HCT116 (cell line): ENCODE measurements around the gene RADIL. TPM values are rescaled to one million over a fixed set of nuclear protein-coding genes. Genes with fewer than 3 reads are reported as not detected.

Experiments used
- ATAC-seq: fragments of 200-7000 bp; cut with Tn5 transposase; 2 replicates; pipeline ENCODE4 v1.9.1; 2020; ENCODE audit warnings: mild to moderate bottlenecking, moderate library complexity
- BruUV-seq: library from RNA; stranded (reverse); fragments of 400-500 nt; replicated peaks from 2 replicates; lab custom pipeline; 2021; lab: Mats Ljungman, UMichigan
- CTCF ChIA-PET: fragments of 300-600 bp; sonication (Branson Sonifier 250); formaldehyde crosslinking; loops from one replicate; lab custom pipeline; 2021; ENCODE audit warnings: antibody characterized with exemption; lab: Charles Lee
- POLR2A ChIA-PET: fragments of 300-600, 350-600 bp; sonication (Branson Sonifier 250); formaldehyde crosslinking; loops from one replicate; lab custom pipeline; 2021; ENCODE audit warnings: antibody characterized with exemption; lab: Charles Lee
- RAD21 ChIA-PET, 2 experiments: fragments of 300-600 bp; sonication (Branson Sonifier 250); formaldehyde crosslinking; loops; one replicate each; lab custom pipeline; 2023; ENCODE audit warnings: low total read pairs in 2 of 2; ENCODE audit not compliant: uncharacterized antibody in 2 of 2, unreplicated experiment in 2 of 2, low non-redundant PET in 1 of 2; lab: Charles Lee
- DNase-seq: peaks from one replicate; pipeline ENCODE4 v3.0.0-alpha.2; 2010; ENCODE audit warnings: low read depth, low spot score
- H2AFZ ChIP-seq: fragments of 200-600 bp; shearing (Covaris generic), sonication (generic); 2 replicates; pipeline ENCODE4 v1.6.1; 2017; ENCODE audit warnings: low read depth, mixed run types, mixed read lengths, antibody characterized with exemption, low read length; ENCODE audit not compliant: poor library complexity, severe bottlenecking
- H3K27ac ChIP-seq: 2 replicates; pipeline ENCODE4 v1.5.1; 2012; ENCODE audit warnings: low read depth, low read length
- H3K27me3 ChIP-seq: fragments of 200-600 bp; sonication (generic); 2 replicates; pipeline ENCODE4 v1.6.1; 2016; ENCODE audit warnings: mixed run types, low read length, mixed read lengths; ENCODE audit not compliant: insufficient read depth
- H3K36me3 ChIP-seq, 2 experiments: fragments of 200-500 bp in 1 of 2; fragments of 200-600 bp in 1 of 2; sonication (Bioruptor generic) in 1 of 2; sonication (generic) in 1 of 2; 2 replicates each; pipeline versions ENCODE4 v1.5.1 to v1.6.1; 2014 to 2016; ENCODE audit warnings: low read length in 2 of 2, inconsistent platforms in 1 of 2, mixed read lengths in 1 of 2, mixed run types in 1 of 2; ENCODE audit not compliant: insufficient read depth in 2 of 2, control insufficient read depth in 1 of 2
- H3K4me1 ChIP-seq, 2 experiments: fragments of 200-600 bp in 1 of 2; sonication (generic) in 1 of 2; 2 replicates each; pipeline versions ENCODE4 v1.5.1 to v1.6.1; 2012 to 2017; ENCODE audit warnings: low read length in 2 of 2, inconsistent platforms in 1 of 2, mild to moderate bottlenecking in 1 of 2, mixed read lengths in 1 of 2, mixed run types in 1 of 2, moderate library complexity in 1 of 2; ENCODE audit not compliant: insufficient read depth in 2 of 2, control insufficient read depth in 1 of 2
- H3K4me2 ChIP-seq: fragments of 200-600 bp; sonication (generic); 2 replicates; pipeline ENCODE4 v1.6.1; 2017; ENCODE audit warnings: mixed run types, low read length, mixed read lengths
- H3K4me3 ChIP-seq, 2 experiments: fragments of 200-600 bp in 1 of 2; sonication (generic) in 1 of 2; replicated peaks in 1 of 2; 2 replicates each; pipeline ENCODE4 v1.5.1; 2011 to 2016; ENCODE audit warnings: low read length in 2 of 2, control low read depth in 1 of 2, low read depth in 1 of 2, mild to moderate bottlenecking in 1 of 2, mixed read lengths in 1 of 2, mixed run types in 1 of 2
- H3K79me2 ChIP-seq: fragments of 200-600 bp; sonication (generic); 2 replicates; pipeline ENCODE4 v1.6.1; 2017; ENCODE audit warnings: mild to moderate bottlenecking, mixed run types, low read length, moderate library complexity, mixed read lengths; ENCODE audit not compliant: insufficient read depth
- H3K9ac ChIP-seq: fragments of 200-600 bp; sonication (generic); 2 replicates; pipeline ENCODE4 v1.6.1; 2016; ENCODE audit warnings: low read length, mixed read lengths
- H3K9me2 ChIP-seq: fragments of 200-600 bp; sonication (generic), shearing (Covaris generic); 2 replicates; pipeline ENCODE4 v1.6.1; 2017; ENCODE audit warnings: mixed run types, mild to moderate bottlenecking, moderate library complexity; ENCODE audit not compliant: insufficient read depth
- H3K9me3 ChIP-seq, 2 experiments: fragments of 200-500 bp in 1 of 2; fragments of 200-600 bp in 1 of 2; sonication (Bioruptor generic) in 1 of 2; sonication (generic) in 1 of 2; 2 replicates each; pipeline ENCODE4 v1.6.1; 2014 to 2017; ENCODE audit warnings: low read length in 2 of 2, mixed read lengths in 2 of 2, inconsistent platforms in 1 of 2, low read depth in 1 of 2, mild to moderate bottlenecking in 1 of 2, mixed run types in 1 of 2, moderate library complexity in 1 of 2; ENCODE audit not compliant: control insufficient read depth in 1 of 2, insufficient read depth in 1 of 2
- H4K20me1 ChIP-seq: fragments of 200-600 bp; sonication (generic), shearing (Covaris generic); 2 replicates; pipeline ENCODE4 v1.6.1; 2017; ENCODE audit warnings: mixed run types, mild to moderate bottlenecking, moderate library complexity; ENCODE audit not compliant: insufficient read depth
- CEBPB ChIP-seq: IDR thresholded peaks from 2 replicates; pipeline ENCODE4 v1.6.1; 2012; ENCODE audit warnings: low read depth
- CTCF ChIP-seq, 3 experiments: fragments of 200-600 bp in 1 of 3; sonication (generic) in 1 of 3; IDR thresholded peaks in 2 of 3; conservative IDR thresholded peaks in 1 of 3; 2 replicates each; pipeline ENCODE4 v1.5.1; 2012 to 2017; ENCODE audit warnings: low read depth in 2 of 3, low read length in 2 of 3, antibody characterized with exemption in 1 of 3, borderline replicate concordance in 1 of 3, control low read depth in 1 of 3, mild to moderate bottlenecking in 1 of 3, mixed read lengths in 1 of 3, mixed run types in 1 of 3, moderate library complexity in 1 of 3; ENCODE audit not compliant: insufficient read depth in 1 of 3
- EGR1 ChIP-seq: IDR thresholded peaks from 2 replicates; pipeline ENCODE4 v1.6.1; 2012; ENCODE audit warnings: low read depth
- ELF1 ChIP-seq: IDR thresholded peaks from 2 replicates; pipeline ENCODE4 v1.6.1; 2012; ENCODE audit warnings: low read depth, borderline replicate concordance
- EZH2 ChIP-seq: fragments of 200-600 bp; sonication (generic); IDR thresholded peaks from 2 replicates; pipeline ENCODE4 v1.6.1; 2017; ENCODE audit warnings: antibody characterized with exemption, mixed run types
- POLR2A ChIP-seq: IDR thresholded peaks from 2 replicates; pipeline ENCODE4 v1.7.0; 2011; ENCODE audit warnings: borderline replicate concordance; ENCODE audit not compliant: insufficient read depth, insufficient read length; ENCODE audit errors: extremely low read depth
- RAD21 ChIP-seq: IDR thresholded peaks from 2 replicates; pipeline ENCODE4 v1.6.1; 2012; ENCODE audit warnings: low read depth, mild to moderate bottlenecking
- REST ChIP-seq: IDR thresholded peaks from 2 replicates; pipeline ENCODE4 v1.6.1; 2012; ENCODE audit warnings: low read depth
- SIN3A ChIP-seq: IDR thresholded peaks from 2 replicates; pipeline ENCODE4 v1.6.1; 2012; ENCODE audit warnings: low read depth
- SRF ChIP-seq: IDR thresholded peaks from 2 replicates; pipeline ENCODE4 v1.6.1; 2012; ENCODE audit warnings: low read depth
- TCF7L2 ChIP-seq: IDR thresholded peaks from 2 replicates; pipeline ENCODE4 v1.7.0; 2011; ENCODE audit warnings: borderline replicate concordance, inconsistent platforms; ENCODE audit not compliant: insufficient read depth, insufficient read length; ENCODE audit errors: extremely low read depth
- ZBTB33 ChIP-seq: IDR thresholded peaks from 2 replicates; pipeline ENCODE4 v1.6.1; 2011; ENCODE audit warnings: mild to moderate bottlenecking, low read length, moderate library complexity; ENCODE audit not compliant: insufficient replicate concordance; ENCODE audit errors: extremely low read depth
- ZFX ChIP-seq: fragments of 450-650 bp; IDR thresholded peaks from 2 replicates; pipeline ENCODE4 v1.6.1; 2017
- ZNF274 ChIP-seq: fragments of 200-500 bp; sonication (Bioruptor generic); IDR thresholded peaks from 2 replicates; pipeline ENCODE4 v1.6.1; 2014; ENCODE audit warnings: mild to moderate bottlenecking, low read depth, low read length, inconsistent platforms
- intact Hi-C: fragments of 100-400 bp; cut with micrococcal nuclease; formaldehyde crosslinking; loops from 2 replicates; pipeline ENCODE4 v1.10.0; 2022
- total RNA-seq: library from RNA; stranded (reverse); gene quantifications from one replicate; pipeline ENCODE4 v1.2.1, GENCODE V29; 2021; ENCODE audit not compliant: unreplicated experiment

The RADIL gene
- total RNA-seq, 1 experiment from 2014 or later: 5.3 TPM

- Histone ChIP-seq H3K9ac (no peak overlapping the region), H3K27ac (no peak overlapping the region), H3K4me2 (no peak overlapping the region), H3K27me3 (no peaks in the 10 kb centered on the region), H3K9me3 (no peaks in the 10 kb centered on the region), H3K36me3 (peaks cover 4 to 5% of the 10 kb centered on the region in 2 experiments; a peak in 2 of 4 replicates), H2AFZ (no peak overlapping the region), H3K79me2 (peaks cover 73% of the 10 kb centered on the region), H3K4me1 (peaks cover 10 to 23% of the 10 kb centered on the region in 2 experiments), H3K9me2 (no peaks in the 10 kb centered on the region), H3K4me3 (no peak overlapping the region), H4K20me1 (peaks cover 2% of the 10 kb centered on the region; the same call in 1 of the 2 replicates)
- TF ChIP-seq ZNF274: no peak
- no TSS peak for BruUV-seq
- RAD21 ChIA-PET: no interaction called here
- DNase-seq (no peak), ATAC-seq (no peak)
- POLR2A ChIA-PET: no interaction called here
- intact Hi-C loops: loop anchor here (5.0 kb wide), 1 partner anchor 117 kb away; no protein-coding TSS in a partner anchor
- CTCF ChIA-PET: no interaction called here
Measured at GRCh38 chr7:4749798-4750197, 133.7 kb downstream of the RADIL start.

DNA sequence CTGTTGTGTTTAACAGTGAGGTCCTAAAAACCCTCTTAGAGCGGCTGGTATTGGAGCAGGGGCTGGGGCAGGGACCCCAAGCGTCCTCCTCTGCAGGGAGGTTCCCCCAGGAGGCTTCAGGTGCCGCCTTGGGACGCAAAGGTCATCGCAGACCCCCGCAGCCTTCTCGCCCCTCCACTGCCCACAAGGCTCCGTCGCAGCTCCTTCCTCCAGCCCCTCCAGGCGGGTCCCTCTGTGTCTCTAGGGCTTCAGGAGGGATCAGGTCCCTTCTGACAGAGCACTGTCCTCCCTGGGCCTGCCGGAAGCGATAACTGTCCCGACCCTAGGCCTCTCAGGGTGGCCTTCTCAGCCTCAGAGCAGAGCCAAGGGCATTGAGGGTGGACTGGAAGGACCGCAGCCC, 134.2 kb downstream of the RADIL start:
- no peaks in the 10 kb centered on the region for H3K9me3 ChIP-seq
- intact Hi-C loops: no loop called here
- no peak overlapping the region for H2AFZ ChIP-seq
- H3K79me2 ChIP-seq: peaks cover 77% of the 10 kb centered on the region
- RAD21 ChIA-PET: no interaction called here
- H3K9ac ChIP-seq: no peak overlapping the region
- peaks cover 14 to 28% of the 10 kb centered on the region in 2 experiments for H3K4me1 ChIP-seq
- no TSS peak for BruUV-seq
- ATAC-seq (no peak), DNase-seq (no peak)
- H4K20me1 ChIP-seq: peaks cover 6% of the 10 kb centered on the region; the same call in 1 of the 2 replicates
- no peak overlapping the region for H3K27ac ChIP-seq
- no peaks in the 10 kb centered on the region for H3K9me2 ChIP-seq
- POLR2A ChIA-PET: no interaction called here
- no peak overlapping the region for H3K4me2 ChIP-seq
- CTCF ChIA-PET: no interaction called here
- H3K27me3 ChIP-seq: no peaks in the 10 kb centered on the region
- H3K36me3 ChIP-seq: peaks cover 0 to 4% of the 10 kb centered on the region in 2 experiments; a peak in 1 of 4 replicates
- no peak overlapping the region for H3K4me3 ChIP-seq
- TF ChIP-seq ZFX (no peak), CEBPB (no peak), EGR1 (no peak), TCF7L2 (no peak), SRF (no peak), ELF1 (no peak), RAD21 (no peak), SIN3A (no peak), ZBTB33 (no peak), EZH2 (no peak), POLR2A (no peak), CTCF (IDR thresholded peaks at IDR 0.05 in 2 of 3, conservative IDR thresholded peaks at IDR 0.05 in 1 of 3; ENCODE audit: borderline replicate concordance in 1 of 3, insufficient read depth in 1 of 3, low read depth in 2 of 3, low read length in 2 of 3) (no peak), REST (no peak)
